PFSK-1 (cell line): ENCODE measurements around the gene AUTS2.

Experiments used
- FOXP2 ChIP-seq: optimal IDR thresholded peaks from 2 replicates; pipeline ENCODE3; 2011; ENCODE audit warnings: borderline replicate concordance, control low read depth, inconsistent platforms; ENCODE audit not compliant: insufficient read depth; ENCODE audit errors: extremely low read length, extremely low read depth
- POLR2AphosphoS5 ChIP-seq: IDR thresholded peaks from 2 replicates; pipeline ENCODE4 v1.6.1; 2012; ENCODE audit warnings: low read depth, mild to moderate bottlenecking, control low read depth, low read length, moderate library complexity
- SIN3A ChIP-seq: IDR thresholded peaks from 2 replicates; pipeline ENCODE4 v1.6.1; 2012; ENCODE audit warnings: mild to moderate bottlenecking, low read length, moderate library complexity, borderline replicate concordance; ENCODE audit not compliant: insufficient read depth
- TAF1 ChIP-seq: IDR thresholded peaks from 2 replicates; pipeline ENCODE4 v1.6.1; 2012; ENCODE audit warnings: low read length, control low read depth, borderline replicate concordance; ENCODE audit not compliant: insufficient read depth
- TF ChIP-seq, protein P1 (sequence below), 2 experiments: IDR thresholded peaks; 2 replicates each; pipeline versions ENCODE4 v1.6.1 to v1.8.0; 2011 to 2012; ENCODE audit warnings: low read depth in 2 of 2, low read length in 2 of 2, control low read depth in 1 of 2, inconsistent platforms in 1 of 2, mild to moderate bottlenecking in 1 of 2, moderate library complexity in 1 of 2; ENCODE audit not compliant: insufficient read depth in 1 of 2

Gene AUTS2

DNA sequence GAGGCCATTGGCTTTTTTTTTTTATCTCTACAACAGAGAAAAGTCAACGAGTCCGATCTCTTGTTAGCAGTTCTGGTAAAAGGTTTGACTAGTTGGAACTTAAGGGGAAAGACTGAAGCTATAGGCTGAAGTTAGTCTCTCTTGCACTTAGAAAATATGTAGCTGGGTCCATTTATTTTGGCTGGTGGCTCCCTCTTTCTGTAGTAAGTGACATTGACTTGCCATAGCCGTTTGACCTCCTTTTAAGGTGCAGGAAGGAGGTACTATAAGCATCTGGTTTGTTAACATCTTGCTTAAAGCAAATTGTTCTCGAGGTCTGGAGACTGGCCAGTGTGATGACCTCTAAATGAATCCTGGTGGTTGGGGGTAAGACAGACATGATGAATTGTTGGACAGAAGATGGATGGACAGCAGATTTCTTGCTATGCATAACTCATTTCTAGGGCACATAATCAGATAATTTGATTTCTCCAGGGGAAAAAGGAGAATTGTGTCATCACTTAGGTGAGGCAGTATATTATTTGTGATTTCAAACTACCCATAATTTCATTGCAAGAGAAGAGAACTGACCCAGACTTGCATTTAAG, 1177.4 kb downstream of the AUTS2 start:
- TF ChIP-seq FOXP2 (no peak), POLR2AphosphoS5 (no peak), SIN3A (no peak), TAF1 (no peak)
- TF ChIP-seq, protein P1, sequence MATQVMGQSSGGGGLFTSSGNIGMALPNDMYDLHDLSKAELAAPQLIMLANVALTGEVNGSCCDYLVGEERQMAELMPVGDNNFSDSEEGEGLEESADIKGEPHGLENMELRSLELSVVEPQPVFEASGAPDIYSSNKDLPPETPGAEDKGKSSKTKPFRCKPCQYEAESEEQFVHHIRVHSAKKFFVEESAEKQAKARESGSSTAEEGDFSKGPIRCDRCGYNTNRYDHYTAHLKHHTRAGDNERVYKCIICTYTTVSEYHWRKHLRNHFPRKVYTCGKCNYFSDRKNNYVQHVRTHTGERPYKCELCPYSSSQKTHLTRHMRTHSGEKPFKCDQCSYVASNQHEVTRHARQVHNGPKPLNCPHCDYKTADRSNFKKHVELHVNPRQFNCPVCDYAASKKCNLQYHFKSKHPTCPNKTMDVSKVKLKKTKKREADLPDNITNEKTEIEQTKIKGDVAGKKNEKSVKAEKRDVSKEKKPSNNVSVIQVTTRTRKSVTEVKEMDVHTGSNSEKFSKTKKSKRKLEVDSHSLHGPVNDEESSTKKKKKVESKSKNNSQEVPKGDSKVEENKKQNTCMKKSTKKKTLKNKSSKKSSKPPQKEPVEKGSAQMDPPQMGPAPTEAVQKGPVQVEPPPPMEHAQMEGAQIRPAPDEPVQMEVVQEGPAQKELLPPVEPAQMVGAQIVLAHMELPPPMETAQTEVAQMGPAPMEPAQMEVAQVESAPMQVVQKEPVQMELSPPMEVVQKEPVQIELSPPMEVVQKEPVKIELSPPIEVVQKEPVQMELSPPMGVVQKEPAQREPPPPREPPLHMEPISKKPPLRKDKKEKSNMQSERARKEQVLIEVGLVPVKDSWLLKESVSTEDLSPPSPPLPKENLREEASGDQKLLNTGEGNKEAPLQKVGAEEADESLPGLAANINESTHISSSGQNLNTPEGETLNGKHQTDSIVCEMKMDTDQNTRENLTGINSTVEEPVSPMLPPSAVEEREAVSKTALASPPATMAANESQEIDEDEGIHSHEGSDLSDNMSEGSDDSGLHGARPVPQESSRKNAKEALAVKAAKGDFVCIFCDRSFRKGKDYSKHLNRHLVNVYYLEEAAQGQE (IDR thresholded peaks at IDR 0.05; ENCODE audit: insufficient read depth in 1 of 2, low read depth in 2 of 2, low read length in 2 of 2), result no peak

DNA sequence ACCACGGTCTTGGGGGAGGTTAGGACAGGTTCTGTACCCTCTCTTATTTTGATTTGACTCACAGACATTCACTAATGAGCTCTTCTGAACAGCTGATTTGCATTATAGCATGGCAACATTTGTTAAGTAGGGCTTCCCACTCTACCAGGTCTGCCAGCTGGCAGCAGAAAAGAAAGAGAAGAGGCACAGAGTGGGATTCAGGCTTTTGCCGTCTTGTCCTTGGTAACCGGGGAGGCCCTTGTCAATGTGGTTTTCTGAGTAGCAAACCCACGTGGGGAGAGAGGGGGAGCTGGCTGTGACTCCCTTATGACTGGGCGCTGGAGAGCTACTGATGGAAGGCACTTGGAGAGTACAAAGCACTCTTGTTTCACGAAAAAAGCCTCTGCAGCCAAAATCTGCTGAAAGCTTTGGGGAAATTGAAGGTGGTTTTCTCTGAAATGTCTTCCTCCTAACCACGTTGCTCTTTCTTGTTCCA, 1178.4 kb downstream of the AUTS2 start:
- TF ChIP-seq FOXP2 (no peak), TAF1 (no peak), POLR2AphosphoS5 (no peak), SIN3A (no peak)
- TF ChIP-seq, protein P1 (IDR thresholded peaks at IDR 0.05; ENCODE audit: insufficient read depth in 1 of 2, low read depth in 2 of 2, low read length in 2 of 2), result no peak

DNA sequence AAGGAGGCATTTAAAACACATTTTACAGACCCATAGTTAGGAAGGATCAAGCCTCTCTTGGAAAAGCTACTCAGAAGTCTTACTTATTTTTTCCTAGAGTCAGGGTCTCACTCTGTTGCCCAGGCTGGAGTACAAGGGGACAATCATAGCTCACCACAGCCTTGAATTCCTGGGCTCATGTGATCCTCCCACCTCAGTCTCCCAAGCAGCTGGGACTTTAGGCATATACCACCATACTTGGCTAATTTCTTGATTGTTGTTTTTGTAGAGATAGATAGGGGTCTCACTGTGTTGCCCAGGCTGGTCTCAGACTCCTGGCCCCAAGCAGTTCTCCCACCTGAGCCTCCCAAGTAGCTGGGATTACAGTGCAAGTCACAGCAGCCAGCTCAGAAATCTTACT, 1179.0 kb downstream of the AUTS2 start:
- TF ChIP-seq FOXP2 (no peak), TAF1 (no peak), SIN3A (no peak), POLR2AphosphoS5 (no peak)
- TF ChIP-seq, protein P1 (IDR thresholded peaks at IDR 0.05; ENCODE audit: insufficient read depth in 1 of 2, low read depth in 2 of 2, low read length in 2 of 2), result no peak

DNA sequence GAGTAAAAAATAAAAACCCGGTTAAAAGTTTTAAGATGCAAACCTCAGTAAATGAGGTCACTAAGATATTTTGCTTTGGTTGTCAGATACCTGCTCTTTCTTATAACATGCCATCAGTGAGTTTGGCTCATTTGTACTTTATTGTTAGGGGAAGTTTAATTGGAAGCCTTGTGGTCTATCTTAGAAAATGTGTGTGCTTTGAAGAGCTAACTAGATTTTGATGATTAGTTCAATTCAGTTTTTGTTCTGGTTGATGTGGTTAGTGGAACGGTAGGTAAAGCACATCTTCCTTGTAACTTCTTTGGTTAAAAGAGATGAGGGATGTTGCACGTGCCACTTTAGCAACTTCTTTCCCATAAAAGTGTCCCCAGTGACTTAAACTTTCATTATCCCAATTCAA, 1180.3 kb downstream of the AUTS2 start:
- TF ChIP-seq SIN3A (no peak), FOXP2 (no peak), TAF1 (no peak)
- TF ChIP-seq, protein P1 (IDR thresholded peaks at IDR 0.05; ENCODE audit: insufficient read depth in 1 of 2, low read depth in 2 of 2, low read length in 2 of 2), result no peak
